Panc1 (cell line): Measurements from ENCODE around the gene GSKIP. TPM values are rescaled to one million over a fixed set of nuclear protein-coding genes. Genes with fewer than 3 reads are reported as not detected.

Experiments
- ATAC-seq: fragments of 200-7000 bp; cut with Tn5 transposase; 2 replicates; pipeline ENCODE4 v1.9.1; 2020; ENCODE audit warnings: mild to moderate bottlenecking, moderate library complexity
- BruUV-seq: library from RNA; stranded (reverse); fragments of 400-500 nt; replicated peaks from 2 replicates; lab custom pipeline; 2021; lab: Mats Ljungman, UMichigan
- CTCF ChIA-PET: fragments of 300-600 bp; sonication (Branson Sonifier 250); formaldehyde crosslinking; loops from one replicate; lab custom pipeline; 2022; ENCODE audit warnings: antibody characterized with exemption; lab: Charles Lee
- POLR2A ChIA-PET: fragments of 300-600 bp; sonication (Branson Sonifier 250); formaldehyde crosslinking; loops from one replicate; lab custom pipeline; 2022; ENCODE audit warnings: antibody characterized with exemption; lab: Charles Lee
- DNase-seq: peaks from one replicate; pipeline ENCODE4 v3.0.0-alpha.2; 2010; ENCODE audit warnings: low read depth, low spot score
- H3K27ac ChIP-seq: 2 replicates; pipeline ENCODE4 v1.5.1; 2011; ENCODE audit warnings: mild to moderate bottlenecking, low read length, inconsistent platforms
- H3K27me3 ChIP-seq: fragments of 200-500 bp; sonication (Bioruptor generic); 2 replicates; pipeline ENCODE4 v1.6.0; 2014; ENCODE audit warnings: low read length, inconsistent platforms; ENCODE audit not compliant: control insufficient read depth, insufficient read depth
- H3K36me3 ChIP-seq: fragments of 200-500 bp; sonication (Bioruptor generic); 2 replicates; pipeline ENCODE4 v1.5.1; 2014; ENCODE audit warnings: inconsistent platforms, mild to moderate bottlenecking, low read length, moderate library complexity; ENCODE audit not compliant: control insufficient read depth, insufficient read depth
- H3K4me1 ChIP-seq: 2 replicates; pipeline ENCODE4 v1.5.1; 2011; ENCODE audit warnings: inconsistent platforms, mild to moderate bottlenecking, low read length, moderate library complexity; ENCODE audit not compliant: control insufficient read depth, insufficient read depth
- H3K4me3 ChIP-seq, 2 experiments: 2 replicates each; pipeline ENCODE4 v1.5.1; 2011 to 2012; ENCODE audit warnings: low read depth in 2 of 2, low read length in 2 of 2, mild to moderate bottlenecking in 2 of 2, inconsistent platforms in 1 of 2, moderate library complexity in 1 of 2
- H3K9me3 ChIP-seq: fragments of 200-500 bp; sonication (Bioruptor generic); 2 replicates; pipeline ENCODE4 v1.5.1; 2014; ENCODE audit warnings: low read depth, mild to moderate bottlenecking, inconsistent platforms, low read length, moderate library complexity; ENCODE audit not compliant: control insufficient read depth, insufficient read depth
- POLR2AphosphoS5 ChIP-seq: IDR thresholded peaks from 2 replicates; pipeline ENCODE4 v1.6.1; 2012; ENCODE audit warnings: mild to moderate bottlenecking, low read depth, low read length, moderate library complexity
- SIN3A ChIP-seq: IDR thresholded peaks from 2 replicates; pipeline ENCODE4 v1.6.1; 2012; ENCODE audit warnings: low read depth, mild to moderate bottlenecking, low read length, moderate library complexity, borderline replicate concordance; ENCODE audit not compliant: insufficient read depth
- TCF7L2 ChIP-seq: IDR thresholded peaks from 2 replicates; pipeline ENCODE4 v1.6.1; 2011; ENCODE audit warnings: mild to moderate bottlenecking, low read depth, low read length, inconsistent platforms
- in situ Hi-C: cut with HindIII; loops from 2 replicates; pipeline ENCODE4 v1.10.0; 2016; ENCODE audit warnings: low sequenced_read_pairs, low pct_unique_long_range_greater_than_20kb
- intact Hi-C: fragments of 100-400 bp; cut with micrococcal nuclease; formaldehyde crosslinking; loops from one replicate; pipeline ENCODE4 v1.10.0; 2022; ENCODE audit not compliant: unreplicated experiment
- total RNA-seq: library from RNA; stranded (reverse); gene quantifications from one replicate; pipeline ENCODE4 v1.2.1, GENCODE V29; 2021; ENCODE audit not compliant: unreplicated experiment
- TF ChIP-seq, protein P1 (sequence below), 2 experiments: IDR thresholded peaks; 2 replicates each; pipeline ENCODE4 v1.6.1; 2011 to 2012; ENCODE audit warnings: low read depth in 2 of 2, control low read depth in 1 of 2, low read length in 1 of 2, mild to moderate bottlenecking in 1 of 2, moderate library complexity in 1 of 2; ENCODE audit not compliant: insufficient read depth in 1 of 2
- TF ChIP-seq, protein P2 (sequence below): fragments of 450-650 bp; IDR thresholded peaks from 2 replicates; pipeline ENCODE4 v1.5.1; 2017; ENCODE audit warnings: mild to moderate bottlenecking

GSKIP gene
- total RNA-seq, 1 experiment from 2014 or later = 11.1 TPM

DNA sequence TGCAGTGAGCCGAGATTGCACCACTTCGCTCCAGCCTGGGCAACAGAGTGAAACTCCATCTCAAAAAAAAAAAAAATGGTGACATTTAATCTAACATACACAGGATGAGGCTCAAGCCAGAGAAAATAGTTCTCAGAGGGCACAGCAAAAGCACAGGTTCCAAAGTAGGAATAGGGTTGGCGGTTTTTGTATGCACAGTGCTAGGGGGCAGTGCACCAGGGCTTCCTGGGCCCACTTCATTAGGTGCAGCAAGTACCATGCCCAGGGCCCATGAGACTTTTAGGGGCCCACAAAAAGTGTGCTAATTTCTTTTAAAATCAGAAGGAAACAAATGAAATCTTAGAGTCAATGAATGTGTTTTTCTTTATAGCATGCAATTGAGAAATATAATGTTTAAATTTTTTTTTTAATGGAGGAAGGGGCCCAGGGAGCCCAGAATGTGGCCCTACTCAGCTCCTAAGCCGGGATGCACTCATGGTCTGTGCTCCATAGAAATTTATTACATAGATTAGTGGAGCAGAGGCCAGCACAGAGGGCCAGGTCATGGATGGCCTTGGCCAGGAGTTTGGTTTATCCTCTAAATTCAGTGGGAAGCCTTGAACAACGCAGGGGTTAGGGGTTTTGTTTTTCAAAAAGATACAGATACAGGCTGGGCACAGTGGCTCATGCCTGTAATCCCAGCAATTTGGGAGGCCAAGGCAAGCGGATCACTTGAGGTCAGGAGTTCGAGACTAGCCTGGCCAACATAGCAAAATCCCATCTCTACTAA, 30.9 kb downstream of the GSKIP start:
- no TSS peak for BruUV-seq
- Histone ChIP-seq H3K27ac (no peak overlapping the region), H3K36me3 (no peaks in the 10 kb centered on the region; the same call in 1 of the 2 replicates), H3K9me3 (no peaks in the 10 kb centered on the region), H3K4me1 (0 out of 2 replicates have a peak, but pooled peaks cover 3% of the 10 kb centered on the region), H3K4me3 (no peak overlapping the region), H3K27me3 (no peaks in the 10 kb centered on the region)
- DNase-seq = no peak
- intact Hi-C loops = no loop called here
- POLR2A ChIA-PET = interaction anchor here (0.9 kb wide), 1 partner anchor 13 kb away, joined by 3 read pairs; no protein-coding TSS in a partner anchor
- no peak for ATAC-seq
- no peak for TF ChIP-seq SIN3A
- TF ChIP-seq POLR2AphosphoS5 = no peak
- TF ChIP-seq, protein P1, sequence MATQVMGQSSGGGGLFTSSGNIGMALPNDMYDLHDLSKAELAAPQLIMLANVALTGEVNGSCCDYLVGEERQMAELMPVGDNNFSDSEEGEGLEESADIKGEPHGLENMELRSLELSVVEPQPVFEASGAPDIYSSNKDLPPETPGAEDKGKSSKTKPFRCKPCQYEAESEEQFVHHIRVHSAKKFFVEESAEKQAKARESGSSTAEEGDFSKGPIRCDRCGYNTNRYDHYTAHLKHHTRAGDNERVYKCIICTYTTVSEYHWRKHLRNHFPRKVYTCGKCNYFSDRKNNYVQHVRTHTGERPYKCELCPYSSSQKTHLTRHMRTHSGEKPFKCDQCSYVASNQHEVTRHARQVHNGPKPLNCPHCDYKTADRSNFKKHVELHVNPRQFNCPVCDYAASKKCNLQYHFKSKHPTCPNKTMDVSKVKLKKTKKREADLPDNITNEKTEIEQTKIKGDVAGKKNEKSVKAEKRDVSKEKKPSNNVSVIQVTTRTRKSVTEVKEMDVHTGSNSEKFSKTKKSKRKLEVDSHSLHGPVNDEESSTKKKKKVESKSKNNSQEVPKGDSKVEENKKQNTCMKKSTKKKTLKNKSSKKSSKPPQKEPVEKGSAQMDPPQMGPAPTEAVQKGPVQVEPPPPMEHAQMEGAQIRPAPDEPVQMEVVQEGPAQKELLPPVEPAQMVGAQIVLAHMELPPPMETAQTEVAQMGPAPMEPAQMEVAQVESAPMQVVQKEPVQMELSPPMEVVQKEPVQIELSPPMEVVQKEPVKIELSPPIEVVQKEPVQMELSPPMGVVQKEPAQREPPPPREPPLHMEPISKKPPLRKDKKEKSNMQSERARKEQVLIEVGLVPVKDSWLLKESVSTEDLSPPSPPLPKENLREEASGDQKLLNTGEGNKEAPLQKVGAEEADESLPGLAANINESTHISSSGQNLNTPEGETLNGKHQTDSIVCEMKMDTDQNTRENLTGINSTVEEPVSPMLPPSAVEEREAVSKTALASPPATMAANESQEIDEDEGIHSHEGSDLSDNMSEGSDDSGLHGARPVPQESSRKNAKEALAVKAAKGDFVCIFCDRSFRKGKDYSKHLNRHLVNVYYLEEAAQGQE (IDR thresholded peaks at IDR 0.05; ENCODE audit: insufficient read depth in 1 of 2, low read depth in 2 of 2, low read length in 1 of 2) = no peak
- TF ChIP-seq, protein P2, sequence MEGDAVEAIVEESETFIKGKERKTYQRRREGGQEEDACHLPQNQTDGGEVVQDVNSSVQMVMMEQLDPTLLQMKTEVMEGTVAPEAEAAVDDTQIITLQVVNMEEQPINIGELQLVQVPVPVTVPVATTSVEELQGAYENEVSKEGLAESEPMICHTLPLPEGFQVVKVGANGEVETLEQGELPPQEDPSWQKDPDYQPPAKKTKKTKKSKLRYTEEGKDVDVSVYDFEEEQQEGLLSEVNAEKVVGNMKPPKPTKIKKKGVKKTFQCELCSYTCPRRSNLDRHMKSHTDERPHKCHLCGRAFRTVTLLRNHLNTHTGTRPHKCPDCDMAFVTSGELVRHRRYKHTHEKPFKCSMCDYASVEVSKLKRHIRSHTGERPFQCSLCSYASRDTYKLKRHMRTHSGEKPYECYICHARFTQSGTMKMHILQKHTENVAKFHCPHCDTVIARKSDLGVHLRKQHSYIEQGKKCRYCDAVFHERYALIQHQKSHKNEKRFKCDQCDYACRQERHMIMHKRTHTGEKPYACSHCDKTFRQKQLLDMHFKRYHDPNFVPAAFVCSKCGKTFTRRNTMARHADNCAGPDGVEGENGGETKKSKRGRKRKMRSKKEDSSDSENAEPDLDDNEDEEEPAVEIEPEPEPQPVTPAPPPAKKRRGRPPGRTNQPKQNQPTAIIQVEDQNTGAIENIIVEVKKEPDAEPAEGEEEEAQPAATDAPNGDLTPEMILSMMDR = no peak
- no peak for TF ChIP-seq TCF7L2
- in situ Hi-C loops = no loop called here
- CTCF ChIA-PET = no interaction called here

DNA sequence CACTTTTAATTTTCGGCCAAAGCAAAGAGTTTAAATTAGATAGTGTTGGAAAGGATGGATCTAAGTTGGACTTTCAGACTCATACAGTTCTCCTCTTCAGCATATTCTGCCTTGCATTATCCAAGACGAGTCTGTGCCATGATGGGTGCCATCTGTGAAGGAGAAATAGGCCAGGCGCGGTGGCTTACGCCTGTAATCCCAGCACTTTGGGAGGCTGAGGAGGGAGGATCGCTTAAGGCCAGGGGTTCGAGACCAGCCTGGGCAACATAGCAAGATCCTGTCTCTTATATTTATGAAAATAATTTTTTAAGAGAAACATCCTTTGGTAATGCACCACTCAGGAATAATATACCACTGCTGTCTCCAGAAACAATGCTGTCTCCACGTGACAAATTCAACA, 35.1 kb downstream of the GSKIP start:
- no peak overlapping the region for H3K27ac ChIP-seq
- H3K36me3 ChIP-seq = no peaks in the 10 kb centered on the region
- no peaks in the 10 kb centered on the region for H3K27me3 ChIP-seq
- DNase-seq (no peak), ATAC-seq (no peak)
- in situ Hi-C loops (no loop called here), intact Hi-C loops (no loop called here)
- ChIA-PET POLR2A (no interaction called here), CTCF (no interaction called here)
- TF ChIP-seq POLR2AphosphoS5 (no peak), TCF7L2 (no peak), SIN3A (no peak)
- TF ChIP-seq, protein P2 = no peak
- TF ChIP-seq, protein P1 (IDR thresholded peaks at IDR 0.05; ENCODE audit: insufficient read depth in 1 of 2, low read depth in 2 of 2, low read length in 1 of 2) = no peak
- H3K9me3 ChIP-seq = no peaks in the 10 kb centered on the region
- BruUV-seq = no TSS peak
- no peak overlapping the region for H3K4me3 ChIP-seq
- H3K4me1 ChIP-seq = no peaks in the 10 kb centered on the region
